Activated B cell treated with CpG ODN at 0.5 μM for 24 hours (primary cell): Measurements from ENCODE around the gene ASB7. TPM values are rescaled to one million over a fixed set of nuclear protein-coding genes. Genes with fewer than 3 reads are reported as not detected.

ENCODE experiments used
- ATAC-seq: fragments of 200-7000 bp; cut with Tn5 transposase; one replicate; pipeline ENCODE4 v1.10.0; 2021; ENCODE audit warnings: low read depth, mild to moderate bottlenecking, moderate library complexity
- CTCF ChIA-PET: fragments of 350-600 bp; sonication (Branson Sonifier 250); formaldehyde crosslinking; loops from one replicate; lab custom pipeline; 2021; ENCODE audit warnings: antibody characterized with exemption; lab: Charles Lee
- POLR2A ChIA-PET: fragments of 350-600 bp; sonication (Branson Sonifier 250); formaldehyde crosslinking; loops from one replicate; lab custom pipeline; 2021; ENCODE audit warnings: antibody characterized with exemption; lab: Charles Lee
- DNase-seq: peaks from one replicate; pipeline ENCODE4 v3.0.0; 2022
- H3K27ac Mint-ChIP-seq: one replicate; pipeline ENCODE4 v1.8.0; 2020; ENCODE audit warnings: mixed read lengths
- H3K27me3 Mint-ChIP-seq: one replicate; pipeline ENCODE4 v1.8.0; 2021; ENCODE audit warnings: mixed read lengths
- H3K36me3 Mint-ChIP-seq: one replicate; pipeline ENCODE4 v1.8.0; 2021; ENCODE audit warnings: low read depth, mixed read lengths
- H3K4me1 Mint-ChIP-seq: one replicate; pipeline ENCODE4 v1.8.0; 2021; ENCODE audit warnings: mixed read lengths
- H3K4me3 Mint-ChIP-seq: one replicate; pipeline ENCODE4 v1.8.0; 2020; ENCODE audit warnings: mild to moderate bottlenecking, mixed read lengths
- H3K9me3 Mint-ChIP-seq: one replicate; pipeline ENCODE4 v1.8.0; 2020; ENCODE audit warnings: mixed read lengths
- intact Hi-C: fragments of 100-400 bp; cut with micrococcal nuclease; formaldehyde crosslinking; loops from one replicate; pipeline ENCODE4 v1.15.1; 2024
- total RNA-seq: library from RNA; stranded (reverse); gene quantifications from 2 replicates; pipeline ENCODE4 v1.2.3, GENCODE V29; 2022
- TF ChIP-seq, protein P1 (sequence below): fragments of 200-600 bp; IDR thresholded peaks from one replicate; pipeline ENCODE4 v1.8.0; 2022; ENCODE audit warnings: antibody characterized with exemption, mild to moderate bottlenecking

ASB7 gene
- total RNA-seq, 1 donor from 2014 or later, result 21.3 TPM

DNA sequence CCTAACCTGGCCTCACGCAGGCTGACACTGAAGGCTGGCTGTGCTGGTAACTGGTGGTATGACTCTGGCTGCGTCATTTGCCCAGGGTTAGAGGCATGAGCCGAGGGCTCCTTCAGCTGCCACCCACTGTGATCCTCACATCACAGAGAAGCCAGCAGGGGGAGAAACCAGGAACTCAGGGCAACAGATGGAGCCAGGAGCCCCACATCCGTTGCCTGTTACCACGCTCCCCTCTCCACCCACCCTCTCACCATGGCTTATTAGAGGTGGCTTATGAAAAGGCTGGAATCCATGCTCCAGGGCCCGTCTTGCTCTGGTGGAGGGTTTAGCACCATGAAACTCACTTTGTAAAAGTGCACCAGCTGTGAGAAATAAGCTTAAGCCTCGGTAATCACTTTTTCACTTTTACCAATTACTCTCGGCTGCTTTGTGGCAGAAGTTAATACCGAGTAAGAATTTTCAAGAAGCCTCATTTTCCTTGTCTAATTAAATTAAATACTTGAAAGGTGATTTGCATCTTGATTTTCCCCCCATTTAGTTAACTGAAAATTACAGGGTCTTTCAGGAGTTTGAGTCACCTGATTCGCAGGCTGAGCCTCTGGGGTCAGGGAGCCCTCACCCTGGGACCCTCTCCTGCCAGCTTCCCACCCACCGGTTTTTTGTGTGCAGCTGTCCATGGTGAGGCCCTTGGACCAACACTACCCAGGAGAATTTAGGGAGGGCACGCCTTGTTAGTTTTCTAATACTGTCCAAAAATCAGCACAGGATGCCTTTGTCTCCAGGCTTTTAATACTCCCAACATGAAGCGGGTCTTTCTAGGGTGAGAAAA is 60.9 kb downstream of the ASB7 start:
- no peaks in the 10 kb centered on the region for H3K9me3 Mint-ChIP-seq
- POLR2A ChIA-PET, result no interaction called here
- no peaks in the 10 kb centered on the region for H3K4me1 Mint-ChIP-seq
- ATAC-seq (no peak), DNase-seq (no peak)
- H3K4me3 Mint-ChIP-seq, result no peak overlapping the region
- peaks cover 2% of the 10 kb centered on the region for H3K27me3 Mint-ChIP-seq
- H3K27ac Mint-ChIP-seq, result no peak overlapping the region
- no peaks in the 10 kb centered on the region for H3K36me3 Mint-ChIP-seq
- TF ChIP-seq, protein P1, sequence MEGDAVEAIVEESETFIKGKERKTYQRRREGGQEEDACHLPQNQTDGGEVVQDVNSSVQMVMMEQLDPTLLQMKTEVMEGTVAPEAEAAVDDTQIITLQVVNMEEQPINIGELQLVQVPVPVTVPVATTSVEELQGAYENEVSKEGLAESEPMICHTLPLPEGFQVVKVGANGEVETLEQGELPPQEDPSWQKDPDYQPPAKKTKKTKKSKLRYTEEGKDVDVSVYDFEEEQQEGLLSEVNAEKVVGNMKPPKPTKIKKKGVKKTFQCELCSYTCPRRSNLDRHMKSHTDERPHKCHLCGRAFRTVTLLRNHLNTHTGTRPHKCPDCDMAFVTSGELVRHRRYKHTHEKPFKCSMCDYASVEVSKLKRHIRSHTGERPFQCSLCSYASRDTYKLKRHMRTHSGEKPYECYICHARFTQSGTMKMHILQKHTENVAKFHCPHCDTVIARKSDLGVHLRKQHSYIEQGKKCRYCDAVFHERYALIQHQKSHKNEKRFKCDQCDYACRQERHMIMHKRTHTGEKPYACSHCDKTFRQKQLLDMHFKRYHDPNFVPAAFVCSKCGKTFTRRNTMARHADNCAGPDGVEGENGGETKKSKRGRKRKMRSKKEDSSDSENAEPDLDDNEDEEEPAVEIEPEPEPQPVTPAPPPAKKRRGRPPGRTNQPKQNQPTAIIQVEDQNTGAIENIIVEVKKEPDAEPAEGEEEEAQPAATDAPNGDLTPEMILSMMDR, result no peak
- CTCF ChIA-PET, result no interaction called here
- intact Hi-C loops, result no loop called here

DNA sequence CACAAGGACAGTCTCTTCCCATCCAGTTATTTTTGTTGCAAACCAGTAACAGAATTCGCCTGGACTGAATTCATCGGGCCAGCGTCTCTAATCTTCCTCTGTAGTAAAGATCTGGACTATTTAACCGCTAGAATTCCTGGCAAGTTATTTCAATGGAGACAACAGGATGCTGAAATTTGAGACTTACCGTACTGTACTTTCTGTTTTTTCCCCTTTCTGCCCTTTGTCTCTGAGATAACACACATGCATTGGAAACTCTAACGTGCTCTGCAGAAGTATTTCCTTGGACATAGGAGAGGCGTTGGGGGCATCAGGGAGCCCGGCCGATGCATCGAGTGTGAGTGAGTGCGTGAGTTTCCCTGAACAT is 61.5 kb downstream of the ASB7 start:
- ChIA-PET CTCF (no interaction called here), POLR2A (no interaction called here)
- ATAC-seq (no peak), DNase-seq (no peak)
- TF ChIP-seq, protein P1, result no peak
- no peaks in the 10 kb centered on the region for H3K36me3 Mint-ChIP-seq
- H3K4me1 Mint-ChIP-seq, result no peaks in the 10 kb centered on the region
- H3K9me3 Mint-ChIP-seq, result no peaks in the 10 kb centered on the region
- H3K4me3 Mint-ChIP-seq, result no peak overlapping the region
- intact Hi-C loops, result no loop called here
- no peak overlapping the region for H3K27ac Mint-ChIP-seq
- H3K27me3 Mint-ChIP-seq, result peaks cover 4% of the 10 kb centered on the region

DNA sequence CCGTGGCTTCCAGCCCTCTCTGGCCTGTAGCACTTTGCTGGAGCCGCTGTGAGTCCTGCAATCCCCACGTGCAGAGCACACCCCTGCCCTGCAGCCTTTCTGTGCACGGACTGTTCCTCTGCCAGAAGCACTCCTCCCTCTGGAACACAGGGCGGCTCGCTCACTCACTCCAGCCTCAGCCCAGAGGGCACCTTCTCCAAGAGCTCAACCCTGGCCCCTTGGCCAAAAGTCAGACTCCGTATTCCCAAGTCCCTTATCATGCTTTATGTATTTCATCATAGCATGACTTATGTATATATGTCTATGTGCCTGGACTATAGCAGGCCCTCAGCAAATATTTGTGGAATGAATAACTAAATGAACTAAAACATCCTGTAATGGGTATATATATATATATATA is 63.2 kb downstream of the ASB7 start:
- TF ChIP-seq, protein P1, result no peak
- H3K9me3 Mint-ChIP-seq, result no peaks in the 10 kb centered on the region
- ATAC-seq, result no peak

DNA sequence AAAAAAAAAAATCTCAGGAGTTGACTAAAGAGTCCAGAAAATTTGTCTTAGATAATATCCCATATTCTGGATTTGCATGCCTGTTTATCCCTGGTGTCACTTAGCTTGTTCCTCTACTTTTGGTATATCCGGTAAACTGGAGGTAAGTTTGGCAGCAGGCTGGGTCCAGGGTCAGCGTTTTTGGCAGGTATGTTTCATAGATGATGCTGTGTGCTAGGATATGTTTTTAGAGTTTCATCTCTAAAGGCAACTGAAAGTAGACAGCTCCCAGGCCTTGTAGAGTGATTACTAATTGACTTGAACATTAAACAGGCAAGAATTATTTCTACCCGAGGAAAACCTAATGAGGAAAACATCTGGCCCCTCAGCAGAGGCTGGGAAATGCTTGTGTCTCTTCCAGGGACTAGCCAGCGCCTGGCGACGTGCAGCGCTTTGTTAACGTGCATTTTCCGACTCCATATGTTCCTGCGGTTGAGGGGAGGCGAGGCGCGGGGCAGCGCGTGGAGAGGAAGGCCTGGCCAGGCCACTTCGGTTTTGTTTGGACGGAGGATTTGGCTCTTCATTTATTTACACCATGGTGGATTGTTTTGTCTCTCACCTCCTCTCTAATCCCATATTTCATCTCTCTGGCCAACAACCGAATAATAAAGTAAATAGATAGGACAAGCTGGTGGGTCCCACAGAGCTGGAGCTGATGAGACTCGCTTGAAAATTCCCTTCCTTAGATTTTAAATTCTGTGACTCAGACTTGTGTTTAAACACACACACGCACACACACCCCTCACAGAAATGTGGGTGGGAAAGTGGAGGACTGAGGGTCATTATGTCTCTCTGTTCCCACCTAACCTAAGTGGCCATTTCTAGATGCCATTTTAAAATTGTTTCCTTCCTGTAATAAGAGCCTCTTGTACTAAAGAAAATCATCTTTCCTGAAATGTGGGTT is 65.3 kb downstream of the ASB7 start:
- TF ChIP-seq, protein P1, result no peak
- Mint-ChIP-seq H3K9me3 (no peaks in the 10 kb centered on the region), H3K4me1 (no peaks in the 10 kb centered on the region), H3K27ac (no peak overlapping the region), H3K36me3 (no peaks in the 10 kb centered on the region), H3K27me3 (peaks cover 2% of the 10 kb centered on the region), H3K4me3 (no peak overlapping the region)
- no peak for ATAC-seq
- intact Hi-C loops, result no loop called here
- ChIA-PET POLR2A (no interaction called here), CTCF (interaction anchor here (0.8 kb wide), 1 partner anchor 11 kb away, joined by 3 read pairs; no protein-coding TSS in a partner anchor)
- DNase-seq, result no peak

More for the DNA sequence above, 63.2 kb downstream of the ASB7 start:
- CTCF ChIA-PET, result no interaction called here
- Mint-ChIP-seq H3K4me3 (no peak overlapping the region), H3K4me1 (no peaks in the 10 kb centered on the region), H3K36me3 (no peaks in the 10 kb centered on the region), H3K27ac (no peak overlapping the region), H3K27me3 (peaks cover 2% of the 10 kb centered on the region)
- intact Hi-C loops, result no loop called here
- POLR2A ChIA-PET, result no interaction called here
- DNase-seq, result no peak

DNA sequence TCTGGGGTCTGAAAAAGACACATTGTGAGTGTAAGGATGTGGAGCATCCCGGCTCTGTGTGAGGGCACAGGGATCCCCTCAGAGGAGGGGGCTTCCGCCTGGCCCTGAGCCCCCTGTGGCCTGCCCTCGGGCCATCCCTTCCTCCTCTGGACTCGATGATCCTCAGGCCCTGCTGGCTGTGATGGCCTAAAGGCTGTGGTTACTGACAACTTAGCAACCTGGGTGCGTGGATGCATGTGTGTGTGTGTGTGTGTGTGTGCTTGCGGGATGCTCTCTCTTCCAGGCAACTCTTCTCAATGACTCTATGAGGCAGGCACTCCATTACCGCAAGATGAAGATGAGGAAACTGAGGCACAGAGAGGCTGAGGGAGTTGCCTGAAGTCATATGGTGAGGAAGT is 66.0 kb downstream of the ASB7 start:
- POLR2A ChIA-PET, result no interaction called here
- no peak for ATAC-seq
- intact Hi-C loops, result no loop called here

More for the DNA sequence above, 66.0 kb downstream of the ASB7 start:
- TF ChIP-seq, protein P1, result no peak
- no peaks in the 10 kb centered on the region for H3K4me1 Mint-ChIP-seq
- no peaks in the 10 kb centered on the region for H3K36me3 Mint-ChIP-seq
- H3K27me3 Mint-ChIP-seq, result peaks cover 2% of the 10 kb centered on the region
- no peak overlapping the region for H3K4me3 Mint-ChIP-seq
- DNase-seq, result no peak
- no peaks in the 10 kb centered on the region for H3K9me3 Mint-ChIP-seq
- H3K27ac Mint-ChIP-seq, result no peak overlapping the region
- CTCF ChIA-PET, result no interaction called here
